ENCODE measurements around the gene C1orf87.

Gene C1orf87

GRCh38 chr1:59994302-59995198, 79.0 kb downstream of the C1orf87 start:
- no peak for FAIRE-seq

DNA sequence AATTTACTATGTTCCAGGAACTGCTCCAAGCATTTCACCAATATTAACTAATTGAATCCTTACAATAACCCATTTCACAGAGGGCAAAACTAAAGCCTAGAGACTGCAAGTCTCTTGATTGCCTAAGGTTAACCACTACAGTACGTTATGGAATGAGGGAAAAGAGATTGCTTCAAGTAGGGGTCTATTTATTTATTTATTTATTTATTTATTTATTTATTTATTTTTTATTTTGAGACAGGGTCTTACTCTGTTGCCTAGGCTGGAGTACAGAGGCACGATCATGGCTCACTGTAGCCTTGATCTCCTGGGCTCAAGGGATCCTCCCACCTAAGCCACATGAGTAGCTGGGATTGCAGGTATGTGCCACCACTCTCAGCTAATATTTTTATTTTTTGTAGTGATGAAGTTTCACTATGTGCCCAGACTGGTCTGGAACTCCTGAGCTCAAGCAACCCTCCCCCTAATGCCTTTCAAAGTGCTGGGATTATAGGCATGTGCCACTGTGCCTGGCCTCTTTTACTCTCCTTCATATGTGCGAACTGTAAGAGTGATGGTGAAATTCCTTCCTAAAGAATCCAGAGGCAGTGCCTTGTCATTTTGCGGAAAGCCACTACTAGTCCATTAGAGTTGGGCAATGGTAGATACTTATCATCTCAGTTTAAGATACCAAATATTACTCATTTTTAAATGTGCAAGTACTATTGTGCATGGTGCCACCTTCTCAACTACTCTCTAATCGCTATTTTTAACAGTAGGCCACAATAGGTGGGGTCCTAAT, 81.3 kb downstream of the C1orf87 start:
- FAIRE-seq: no peak
- DNase-seq (ENCODE audit: insufficient read length, low spot score): no peak
- TF ChIP-seq POLR2A (IDR thresholded peaks at IDR 0.05; ENCODE audit: low read depth, low read length): no peak

More at GRCh38 chr1:59994302-59995198, 79.0 kb downstream of the C1orf87 start:
- DNase-seq (ENCODE audit: insufficient read length, low spot score): no peak
- TF ChIP-seq POLR2A (IDR thresholded peaks at IDR 0.05; ENCODE audit: low read depth, low read length): no peak

GRCh38 chr1:59990470-59990869, 83.1 kb downstream of the C1orf87 start:
- FAIRE-seq (no peak), DNase-seq (ENCODE audit: insufficient read length, low spot score) (no peak)
- no peak for TF ChIP-seq POLR2A (IDR thresholded peaks at IDR 0.05; ENCODE audit: low read depth, low read length)

DNA sequence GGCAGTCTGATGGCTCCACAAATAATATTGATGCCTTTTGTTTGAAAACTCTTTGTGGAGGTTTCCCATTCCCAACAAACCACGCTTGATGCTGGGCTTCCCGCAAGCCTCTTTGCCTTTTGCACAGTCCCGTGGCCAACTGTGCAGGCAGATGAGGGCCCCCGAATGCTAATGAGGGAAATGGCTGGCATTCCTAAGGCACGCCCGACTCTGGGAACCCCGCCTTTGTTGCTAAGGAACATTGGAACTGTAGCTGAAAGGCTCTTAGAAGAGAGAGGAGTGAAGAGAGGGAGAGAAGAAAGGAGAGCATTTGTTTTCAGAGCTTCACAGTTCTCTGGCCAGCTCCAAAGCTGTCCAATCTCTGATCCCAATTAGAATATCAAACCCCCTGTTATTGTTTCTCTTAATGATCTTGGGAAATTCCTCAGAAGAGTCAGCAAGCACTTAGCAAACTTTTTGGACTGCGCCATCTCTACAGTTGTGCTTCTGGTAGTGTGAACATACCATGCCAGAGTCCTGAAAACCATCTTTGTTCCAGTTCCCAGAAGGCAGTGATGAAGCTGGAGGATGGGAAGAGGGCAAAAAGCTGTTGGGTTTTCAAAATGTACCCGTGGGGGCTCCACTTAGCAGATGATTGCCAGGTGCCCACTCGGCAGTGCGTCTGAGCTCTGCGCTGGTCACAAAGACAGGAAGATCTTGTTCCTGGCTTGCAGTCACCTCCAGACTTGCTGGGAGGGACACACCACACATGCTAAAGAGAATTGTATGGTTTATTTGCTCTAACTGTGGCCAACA, 86.9 kb downstream of the C1orf87 start:
- no peak for FAIRE-seq
- TF ChIP-seq POLR2A (IDR thresholded peaks at IDR 0.05; ENCODE audit: low read depth, low read length): no peak
- DNase-seq (ENCODE audit: insufficient read length, low spot score): no peak

DNA sequence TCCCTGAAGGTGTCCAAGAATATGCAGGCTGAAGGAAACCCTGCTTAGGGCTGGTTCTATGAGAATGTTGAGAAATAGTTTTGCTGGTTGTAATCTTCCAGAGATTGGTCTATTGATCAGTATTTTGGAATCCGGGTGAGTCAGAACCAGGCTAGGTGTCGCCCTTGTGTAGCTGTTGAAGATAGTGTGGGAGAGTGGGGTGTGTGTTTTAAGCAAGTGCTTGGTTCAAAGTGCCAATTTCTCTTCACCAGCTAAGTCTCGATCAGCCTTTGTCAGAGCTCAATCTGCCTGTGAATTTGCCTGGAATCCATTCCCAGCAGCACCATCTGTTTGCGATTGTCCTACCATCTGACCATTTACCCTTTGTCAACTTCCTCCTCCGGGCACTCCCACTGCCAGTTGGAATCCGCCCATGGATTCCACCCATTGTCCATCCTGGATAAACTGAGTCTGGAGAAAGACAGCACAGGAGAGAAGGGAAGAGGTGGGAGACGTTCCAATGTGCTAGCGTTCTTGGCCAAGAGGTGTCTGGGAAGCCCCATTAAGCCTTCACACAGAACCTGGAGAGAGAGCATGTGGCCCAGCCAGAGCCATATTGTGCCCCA, 87.6 kb downstream of the C1orf87 start:
- DNase-seq (ENCODE audit: insufficient read length, low spot score) (no peak), FAIRE-seq (no peak)
- TF ChIP-seq POLR2A (IDR thresholded peaks at IDR 0.05; ENCODE audit: low read depth, low read length): no peak

GRCh38 chr1:59979666-59980065, 93.9 kb downstream of the C1orf87 start:
- DNase-seq (ENCODE audit: insufficient read length, low spot score) (no peak), FAIRE-seq (no peak)
- TF ChIP-seq POLR2A (IDR thresholded peaks at IDR 0.05; ENCODE audit: low read depth, low read length): no peak

GRCh38 chr1:59978511-59978910, 95.1 kb downstream of the C1orf87 start:
- no peak for FAIRE-seq
- TF ChIP-seq POLR2A (IDR thresholded peaks at IDR 0.05; ENCODE audit: low read depth, low read length): no peak
- no peak for DNase-seq (ENCODE audit: insufficient read length, low spot score)

DNA sequence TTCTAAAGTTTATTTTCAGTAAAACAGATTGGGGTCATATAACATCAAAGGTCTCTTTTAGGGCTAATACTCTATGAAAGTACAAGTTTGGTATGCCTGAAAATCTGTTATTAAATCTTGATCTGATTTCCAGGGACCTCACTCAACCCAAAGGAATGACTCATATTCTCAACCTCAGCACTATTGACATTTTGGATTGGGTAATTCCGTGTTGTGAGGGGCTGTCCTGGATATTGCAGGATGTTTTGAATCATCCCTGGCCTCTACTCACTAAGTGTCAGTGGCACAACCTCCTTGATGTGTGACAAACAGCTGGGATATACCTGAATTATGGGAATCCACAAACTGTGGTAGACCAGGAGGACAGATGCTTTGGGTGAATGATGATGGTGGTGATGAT, 95.5 kb downstream of the C1orf87 start:
- no peak for TF ChIP-seq POLR2A (IDR thresholded peaks at IDR 0.05; ENCODE audit: low read depth, low read length)
- DNase-seq (ENCODE audit: insufficient read length, low spot score) (no peak), FAIRE-seq (no peak)

DNA sequence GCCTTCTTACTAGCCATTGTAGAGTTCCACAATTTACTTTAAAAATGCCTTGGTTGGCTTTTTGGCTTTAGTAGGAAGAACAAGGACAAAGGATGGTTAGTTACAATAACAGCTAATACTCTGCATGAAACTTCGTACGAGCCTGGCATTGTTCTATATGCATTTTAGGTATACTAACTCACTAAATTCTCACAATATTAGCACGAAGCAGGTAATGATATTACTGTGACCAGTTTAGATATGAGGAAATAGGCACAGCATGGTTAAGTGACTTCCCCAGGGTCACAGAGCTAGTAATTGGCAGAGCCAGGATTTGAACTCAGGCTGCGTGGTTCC, 96.5 kb downstream of the C1orf87 start:
- DNase-seq (ENCODE audit: insufficient read length, low spot score) (no peak), FAIRE-seq (no peak)

GRCh38 chr1:59976194-59977074, 97.1 kb downstream of the C1orf87 start:
- DNase-seq (ENCODE audit: insufficient read length, low spot score) (peak; percentile 52), FAIRE-seq (peak; percentile 20)
- TF ChIP-seq POLR2A (IDR thresholded peaks at IDR 0.05; ENCODE audit: low read depth, low read length): no peak

More for the DNA sequence above, 96.5 kb downstream of the C1orf87 start:
- TF ChIP-seq POLR2A (IDR thresholded peaks at IDR 0.05; ENCODE audit: low read depth, low read length): no peak

DNA sequence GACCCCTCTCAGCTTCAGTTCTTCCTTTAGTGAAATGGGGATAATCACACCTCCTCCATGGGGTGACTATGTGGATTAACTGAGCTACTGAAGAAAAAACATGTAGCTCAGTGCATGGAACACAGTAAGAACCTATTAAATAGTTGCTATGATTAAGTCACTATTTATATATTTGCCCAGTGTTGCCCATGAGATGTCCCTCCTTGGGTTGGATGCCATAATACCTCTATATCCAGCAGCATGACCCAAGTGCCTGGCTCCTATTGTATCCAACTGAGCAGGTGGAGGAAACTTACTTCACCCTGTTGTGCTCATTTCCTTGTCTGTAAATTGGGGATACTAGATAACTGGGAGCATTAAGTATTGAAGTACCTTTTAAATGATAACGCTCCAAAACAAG, 99.9 kb downstream of the C1orf87 start:
- FAIRE-seq: no peak
- no peak for TF ChIP-seq POLR2A (IDR thresholded peaks at IDR 0.05; ENCODE audit: low read depth, low read length)
- DNase-seq (ENCODE audit: insufficient read length, low spot score): no peak

GRCh38 chr1:59972216-59972927, 101.2 kb downstream of the C1orf87 start:
- FAIRE-seq: no peak

More at GRCh38 chr1:59972216-59972927, 101.2 kb downstream of the C1orf87 start:
- TF ChIP-seq POLR2A (IDR thresholded peaks at IDR 0.05; ENCODE audit: low read depth, low read length): no peak
- no peak for DNase-seq (ENCODE audit: insufficient read length, low spot score)

Measured in H54 (cell line).